Right ventricle myocardium inferior (tissue), 1 donor: ENCODE measurements around the gene LMX1B. TPM values are rescaled to one million over a fixed set of nuclear protein-coding genes. Genes with fewer than 3 reads are reported as not detected.

Experiments
- ATAC-seq: fragments of 200-7000 bp; cut with Tn5 transposase; one replicate; pipeline ENCODE4 v1.9.1; 2020; ENCODE audit warnings: mild to moderate bottlenecking, moderate library complexity
- DNase-seq: peaks from one replicate; pipeline ENCODE4 v3.0.0; 2021; ENCODE audit errors: missing footprints
- intact Hi-C: fragments of 100-400 bp; cut with DNase I; formaldehyde crosslinking; loops from one replicate; pipeline ENCODE4 v1.11.0; 2022
- total RNA-seq: library from RNA; stranded (reverse); fragmentation: NEBNext Ultra II Directional; extraction: Animal tissue kit (Norgen Biotek cat#: 25700); gene quantifications from one replicate; pipeline ENCODE4 v1.2.1, GENCODE V29; 2021
- donor health status: DM: no; HTN: yes; CAD: no; lungs with severe emphysema.

The LMX1B gene
- total RNA-seq, 1 donor from 2014 or later, result 1.2 TPM

- ATAC-seq (no peak), DNase-seq (no peak)
- intact Hi-C loops, result no loop called here
These were observed 129.3 kb downstream of the LMX1B start for GRCh38 chr9:126743041-126743440.

- intact Hi-C loops, result no loop called here
- no peak for ATAC-seq
- no peak for DNase-seq
These were observed 132.1 kb downstream of the LMX1B start for GRCh38 chr9:126745574-126746411.

Other genes starting within 250 kb of the LMX1B start
- gene ZBTB43, start 191.1 kb downstream of the LMX1B start, total RNA-seq, result 35.1 TPM
- 6.3 TPM for gene ZBTB34, start 246.7 kb downstream of the LMX1B start, total RNA-seq